Measurements from ENCODE around the gene CDC20B. TPM values are rescaled to one million over a fixed set of nuclear protein-coding genes. Genes with fewer than 3 reads are reported as not detected.

Gene CDC20B
- total and polyA plus RNA-seq, 10 donors, result not detected

DNA sequence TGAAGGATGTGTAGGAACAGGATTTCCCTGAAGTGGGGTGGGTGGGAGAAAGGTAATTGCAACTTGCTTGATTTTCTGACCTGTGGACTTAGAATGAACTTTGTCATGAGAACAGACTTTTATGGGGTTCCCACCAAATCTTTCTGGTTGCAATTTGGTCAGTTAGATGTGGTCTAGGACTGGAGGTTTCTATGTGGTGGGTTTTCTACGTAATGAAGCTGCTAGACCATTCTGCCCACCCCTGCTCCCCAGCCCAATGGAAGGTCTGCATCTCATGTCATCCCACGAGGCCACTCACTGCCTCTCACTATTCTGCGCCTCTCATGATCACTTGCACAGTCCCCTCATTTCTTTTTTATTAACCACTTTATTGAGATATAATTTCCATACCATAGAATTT is 108.5 kb downstream of the CDC20B start:
- intact Hi-C loops (cut with DNase I; ENCODE audit: low total_unique reads), result no loop called here
- H3K4me1 ChIP-seq, result peaks cover 0 to 29% (median 0%) of the 10 kb centered on the region in 6 donors
- WGBS, 5 donors, result 76 to 85% (median 84%) methylated on average over 3 of the region's 3 CpGs
- no peak for DNase-seq
- no peak overlapping the region for H3K4me3 ChIP-seq
- no peaks in the 10 kb centered on the region for H3K9me3 ChIP-seq
- H3K36me3 ChIP-seq, result no peaks in the 10 kb centered on the region
- no peaks in the 10 kb centered on the region for H3K27me3 ChIP-seq (replicated peaks in 1 of 7)
- TF ChIP-seq POLR2AphosphoS5 (IDR thresholded peaks at IDR 0.05), result no peak
- TF ChIP-seq CTCF (IDR thresholded peaks at IDR 0.05 in 8 of 11, conservative IDR thresholded peaks at IDR 0.05 in 3 of 11), result no peak
- TF ChIP-seq POLR2A (IDR thresholded peaks at IDR 0.05), result no peak
- H3K27ac ChIP-seq, result no peak overlapping the region

GRCh38 chr5:55063899-55064298 is 109.1 kb downstream of the CDC20B start:
- Histone ChIP-seq H3K27ac (no peak overlapping the region), H3K36me3 (no peaks in the 10 kb centered on the region), H3K27me3 (replicated peaks in 1 of 7) (no peaks in the 10 kb centered on the region), H3K4me3 (no peak overlapping the region), H3K9me3 (no peaks in the 10 kb centered on the region), H3K4me1 (peaks cover 0 to 29% (median 0%) of the 10 kb centered on the region in 6 donors)
- no peak for DNase-seq
- TF ChIP-seq CTCF (IDR thresholded peaks at IDR 0.05 in 8 of 11, conservative IDR thresholded peaks at IDR 0.05 in 3 of 11), result no peak
- TF ChIP-seq POLR2A (IDR thresholded peaks at IDR 0.05), result no peak
- no peak for TF ChIP-seq POLR2AphosphoS5 (IDR thresholded peaks at IDR 0.05)
- intact Hi-C loops (cut with DNase I; ENCODE audit: low total_unique reads), result no loop called here
- 66 to 80% (median 77%) methylated on average over 2 of the region's 2 CpGs for WGBS, 5 donors

DNA sequence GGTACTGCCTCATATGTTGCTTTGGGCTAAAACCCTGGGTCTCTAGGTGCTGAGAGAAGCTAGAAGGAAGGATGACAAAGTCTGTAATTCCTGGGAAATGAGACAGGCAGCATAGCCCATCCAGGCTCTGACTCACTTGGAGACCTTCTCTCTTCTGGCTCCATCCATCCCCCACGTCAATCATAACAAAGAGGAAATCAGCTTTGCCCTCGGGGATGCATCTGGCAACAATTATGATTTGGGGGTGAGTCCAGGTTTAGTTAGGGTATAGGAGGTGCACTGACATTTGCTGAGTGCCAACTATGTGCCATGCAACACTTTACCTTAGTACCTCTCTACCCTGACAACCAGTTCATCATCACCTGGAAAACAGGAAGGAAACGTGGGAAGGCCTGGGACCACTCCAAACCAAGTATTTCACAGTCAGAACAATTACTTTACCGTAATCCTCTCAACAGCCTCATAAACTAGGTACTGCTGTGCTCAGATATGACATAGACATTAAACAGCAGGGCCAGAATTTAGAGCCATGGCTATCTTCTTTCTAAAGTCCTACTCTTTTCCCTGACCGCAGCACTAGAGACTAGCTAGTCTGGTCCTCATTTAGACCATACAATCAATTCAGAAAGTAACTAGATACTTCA is 109.6 kb downstream of the CDC20B start:
- no peaks in the 10 kb centered on the region for H3K9me3 ChIP-seq
- H3K36me3 ChIP-seq, result no peaks in the 10 kb centered on the region
- H3K27ac ChIP-seq, result peak overlapping the region in 1 of 8 donors; percentile 82
- H3K4me3 ChIP-seq, result no peak overlapping the region
- no peak for DNase-seq
- peaks cover 0 to 29% (median 0%) of the 10 kb centered on the region in 6 donors for H3K4me1 ChIP-seq
- no peaks in the 10 kb centered on the region for H3K27me3 ChIP-seq (replicated peaks in 1 of 7)
- intact Hi-C loops (cut with DNase I; ENCODE audit: low total_unique reads), result no loop called here
- TF ChIP-seq POLR2AphosphoS5 (IDR thresholded peaks at IDR 0.05) (no peak), POLR2A (IDR thresholded peaks at IDR 0.05) (no peak), CTCF (IDR thresholded peaks at IDR 0.05 in 8 of 11, conservative IDR thresholded peaks at IDR 0.05 in 3 of 11) (no peak)
- WGBS, 5 donors, result 29 to 52% (median 41%) methylated on average over 5 of the region's 5 CpGs

Small RNA genes within 50 kb of the gene (microRNA-seq; reads per million reads assigned to microRNA genes)
- gene MIR449A, result 4.9 to 7.1 (median 5.8) reads per million in 3 donors
- gene MIR449B, result 0 to 0.36 (median 0.35) reads per million in 3 donors
- 0 to 0.70 (median 0.57) reads per million in 3 donors for gene MIR449C

Small RNA genes within 50 kb of the gene (small RNA-seq; reads per million reads assigned to genes)
- gene MIR449A (0 reads per million in 4 donors), gene MIR449B (0 reads per million in 4 donors), gene MIR449C (0 to 0.06 (median 0) reads per million in 4 donors)

Other genes with a start within 250 kb of the CDC20B start
- gene ESM1, start 187.6 kb downstream of the CDC20B start, total RNA-seq, result 1 to 10 TPM in 3 of 7 donors, under 1 TPM in 3, not detected in 1; 0.33 to 2.4 (median 1.2) TPM
- under 1 TPM; 0.09 to 0.77 (median 0.76) TPM for gene ESM1, start 187.6 kb downstream of the CDC20B start, polyA plus RNA-seq
- gene GZMK, start 148.9 kb downstream of the CDC20B start, total RNA-seq, result 10 to 100 TPM; 13.2 to 37.1 (median 22.4) TPM
- 10 to 100 TPM in 2 of 3 donors, 1 to 10 TPM in 1; 4.9 to 16.8 (median 16.2) TPM for gene GZMK, start 148.9 kb downstream of the CDC20B start, polyA plus RNA-seq
- 10 to 100 TPM; 19.6 to 40.5 (median 24.6) TPM for gene GZMA, start 70.5 kb downstream of the CDC20B start, total RNA-seq
- 10 to 100 TPM; 14.7 to 21.9 (median 15.6) TPM for gene GZMA, start 70.5 kb downstream of the CDC20B start, polyA plus RNA-seq
- 1 to 10 TPM; 3.9 to 10.0 (median 6.9) TPM for gene GPX8, start 13.0 kb downstream of the CDC20B start, total RNA-seq
- gene GPX8, start 13.0 kb downstream of the CDC20B start, polyA plus RNA-seq, result 1 to 10 TPM; 1.5 to 5.6 (median 3.3) TPM
- gene MCIDAS, start 54.1 kb upstream of the CDC20B start, total RNA-seq, result not detected
- gene MCIDAS, start 54.1 kb upstream of the CDC20B start, polyA plus RNA-seq, result not detected
- gene CCNO, start 60.4 kb upstream of the CDC20B start, total RNA-seq, result not detected
- under 1 TPM; 0.10 to 0.33 (median 0.22) TPM for gene CCNO, start 60.4 kb upstream of the CDC20B start, polyA plus RNA-seq
- 10 to 100 TPM; 16.3 to 27.0 (median 18.4) TPM for gene DHX29, start 134.5 kb upstream of the CDC20B start, total RNA-seq
- gene DHX29, start 134.5 kb upstream of the CDC20B start, polyA plus RNA-seq, result 1 to 10 TPM; 4.5 to 6.9 (median 5.1) TPM
- 10 to 100 TPM; 48.4 to 73.6 (median 64.3) TPM for gene MTREX, start 134.8 kb upstream of the CDC20B start, total RNA-seq
- gene MTREX, start 134.8 kb upstream of the CDC20B start, polyA plus RNA-seq, result 10 to 100 TPM; 13.8 to 20.4 (median 19.4) TPM

Data from spleen (tissue), 11 donors.